GM13976 (cell line): ENCODE results near the gene ZEB2.

Experiments
- DNase-seq: peaks from one replicate; pipeline ENCODE4 v3.0.0; 2012; ENCODE audit warnings: low spot score
- CTCF ChIP-seq: IDR thresholded peaks from 2 replicates; pipeline ENCODE4 v1.5.1; 2012; ENCODE audit warnings: borderline replicate concordance, mild to moderate bottlenecking; ENCODE audit not compliant: insufficient read depth; ENCODE audit errors: extremely low read depth, missing control alignments, control extremely low read depth
- in situ Hi-C: fragments of 300-500 bp; cut with MboI; formaldehyde crosslinking; loops from one replicate; pipeline ENCODE4 v1.12.0; 2022; ENCODE audit warnings: low sequenced_read_pairs, mixed read lengths, inconsistent platforms; ENCODE audit not compliant: unreplicated experiment

ZEB2 gene

GRCh38 chr2:144477281-144477956 is 42.5 kb downstream of the ZEB2 start:
- no peak for TF ChIP-seq CTCF
- DNase-seq = no peak
- in situ Hi-C loops = no loop called here

- in situ Hi-C loops = no loop called here
- TF ChIP-seq CTCF = no peak
- no peak for DNase-seq
These were observed 43.2 kb downstream of the ZEB2 start for GRCh38 chr2:144476682-144477081.

GRCh38 chr2:144475569-144476275 is 44.2 kb downstream of the ZEB2 start:
- DNase-seq = no peak
- TF ChIP-seq CTCF = no peak
- in situ Hi-C loops = no loop called here

- no peak for TF ChIP-seq CTCF
- DNase-seq = no peak
- in situ Hi-C loops = no loop called here
These were observed 44.9 kb downstream of the ZEB2 start for GRCh38 chr2:144475044-144475443.

GRCh38 chr2:144474017-144474416 is 45.9 kb downstream of the ZEB2 start:
- no peak for TF ChIP-seq CTCF
- DNase-seq = no peak
- in situ Hi-C loops = no loop called here

- no peak for TF ChIP-seq CTCF
- no peak for DNase-seq
- in situ Hi-C loops = no loop called here
These were observed 47.0 kb downstream of the ZEB2 start for GRCh38 chr2:144472911-144473310.
